Measurements from ENCODE around the gene SGK1.
"Not testable (repeated sequence)": the region's sequence is repeated elsewhere in the genome, so short reads cannot be mapped to it uniquely, and the experiment has no call there.

Gene SGK1

DNA sequence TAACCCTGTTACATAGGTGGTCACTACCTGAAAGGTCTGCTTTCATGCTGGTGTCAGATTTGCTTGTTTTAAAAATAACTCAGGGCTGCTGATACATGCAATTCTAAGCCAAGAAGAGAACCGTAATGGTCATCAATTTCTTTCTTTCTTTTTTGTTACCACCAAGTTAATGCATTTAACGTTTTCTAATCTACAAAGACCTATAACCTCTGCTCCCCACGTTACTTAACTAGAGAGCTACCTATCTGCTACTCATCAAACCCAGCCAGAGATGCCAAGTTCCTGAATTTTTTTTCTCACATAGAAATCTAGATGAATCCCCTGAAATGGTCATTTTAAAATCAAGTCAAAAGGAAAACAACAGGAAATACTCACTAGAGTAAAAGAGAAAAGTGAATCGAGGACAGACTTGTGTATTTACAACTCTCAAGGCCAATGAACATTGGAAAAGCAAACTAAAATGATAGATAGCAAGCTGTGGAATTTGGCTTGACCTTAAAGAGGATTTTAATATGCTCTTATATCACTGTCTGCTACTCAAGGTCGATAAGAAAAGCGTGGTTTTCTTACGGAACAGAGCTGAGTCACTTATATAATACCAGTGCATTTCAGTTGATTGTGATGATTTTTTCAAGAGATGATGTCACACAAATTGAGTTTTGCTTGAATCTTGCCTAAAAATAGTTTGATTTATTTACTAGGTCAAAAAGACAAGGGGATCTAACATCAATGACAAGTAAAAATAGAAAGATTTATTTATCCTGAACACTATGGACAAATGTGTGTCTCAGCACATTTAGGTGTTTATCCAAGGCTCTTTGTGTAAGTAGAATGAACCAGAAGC lies 67.9 kb downstream of the SGK1 start:
- no peak for DNase-seq

DNA sequence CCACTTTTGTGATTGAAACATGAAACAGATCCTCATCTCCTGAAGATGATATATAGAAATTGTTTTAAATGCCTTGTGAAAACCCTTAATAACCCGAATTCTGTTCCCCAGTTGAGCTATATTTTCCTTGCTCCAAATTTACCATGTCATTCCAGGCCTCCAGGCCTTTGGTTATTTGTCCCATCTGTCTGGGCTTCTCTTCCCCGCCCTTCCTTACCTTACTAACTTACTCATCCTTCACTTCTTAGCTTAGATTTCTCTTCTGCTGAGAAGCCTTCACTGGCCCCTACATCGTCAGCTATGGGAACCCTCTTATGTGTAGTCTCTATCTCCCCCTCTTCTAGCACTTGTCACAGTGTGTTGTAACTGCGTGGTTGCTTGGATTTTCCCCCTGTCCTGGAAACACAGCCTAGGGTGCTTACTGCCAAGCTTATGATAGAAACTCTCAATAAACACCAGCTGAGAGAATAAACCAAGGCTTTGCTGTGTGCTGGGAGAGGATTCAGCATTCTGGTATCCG lies 68.6 kb downstream of the SGK1 start:
- no peak for DNase-seq

DNA sequence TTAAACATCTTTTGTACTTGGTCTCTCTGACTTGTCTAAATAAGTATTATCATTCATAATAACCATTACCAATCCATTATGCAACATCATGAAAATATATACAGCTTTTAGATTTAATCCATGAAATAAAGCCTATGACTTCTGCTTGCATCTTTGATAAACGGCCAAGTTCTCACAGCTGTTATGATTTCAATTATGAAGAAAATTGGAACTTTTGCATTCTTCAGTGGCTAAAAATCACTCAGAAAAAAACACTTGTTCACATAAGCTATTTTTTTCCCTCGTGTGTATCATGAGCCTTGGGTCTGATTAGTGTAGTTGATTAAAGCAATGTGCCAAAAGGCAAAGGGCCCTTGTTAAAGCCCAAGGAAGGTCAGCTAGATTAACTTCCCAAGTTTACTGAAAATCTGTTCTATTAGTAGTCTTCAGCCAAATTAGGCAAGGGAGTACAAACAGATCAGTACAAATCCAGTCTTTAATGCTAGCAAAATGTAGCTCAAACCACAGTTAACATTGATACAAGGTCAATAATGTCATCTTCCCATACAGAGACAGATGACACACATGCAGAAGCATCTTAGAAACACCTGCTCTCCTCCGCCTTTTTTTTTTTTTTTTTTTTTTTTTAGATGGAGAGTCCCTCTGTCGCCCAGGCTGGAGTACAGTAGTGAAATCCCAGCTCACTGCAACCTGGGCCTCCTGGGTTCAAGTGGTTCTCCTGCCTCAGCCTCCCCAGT lies 69.9 kb downstream of the SGK1 start:
- DNase-seq = no peak

DNA sequence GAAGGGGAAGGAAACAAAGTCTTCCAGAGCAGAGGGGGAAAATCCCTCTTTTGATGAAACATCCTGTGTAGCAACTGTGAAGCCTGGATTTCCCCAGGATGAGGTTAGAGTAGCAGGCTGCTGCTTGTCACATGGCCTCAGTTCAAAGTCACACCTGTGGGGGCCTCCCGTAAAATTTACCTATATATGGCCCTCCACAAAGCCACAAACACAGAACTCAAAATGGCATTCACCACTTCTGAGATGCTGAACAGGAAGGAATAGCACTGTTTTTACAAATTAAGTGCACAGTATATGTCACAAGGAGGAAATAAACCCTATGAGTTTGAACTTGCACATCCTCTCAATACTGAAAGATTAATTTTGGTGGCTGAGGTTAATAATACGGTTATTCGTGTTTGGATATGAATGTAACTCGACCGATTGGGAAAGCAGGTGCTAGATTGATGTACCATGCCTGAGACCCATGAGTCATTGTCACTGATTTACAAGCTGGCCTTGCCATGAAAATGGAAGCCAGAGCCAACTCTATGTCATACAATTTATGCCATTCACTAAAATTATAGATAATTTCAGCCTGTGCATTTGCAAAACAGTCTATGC lies 70.6 kb downstream of the SGK1 start:
- DNase-seq = no peak

DNA sequence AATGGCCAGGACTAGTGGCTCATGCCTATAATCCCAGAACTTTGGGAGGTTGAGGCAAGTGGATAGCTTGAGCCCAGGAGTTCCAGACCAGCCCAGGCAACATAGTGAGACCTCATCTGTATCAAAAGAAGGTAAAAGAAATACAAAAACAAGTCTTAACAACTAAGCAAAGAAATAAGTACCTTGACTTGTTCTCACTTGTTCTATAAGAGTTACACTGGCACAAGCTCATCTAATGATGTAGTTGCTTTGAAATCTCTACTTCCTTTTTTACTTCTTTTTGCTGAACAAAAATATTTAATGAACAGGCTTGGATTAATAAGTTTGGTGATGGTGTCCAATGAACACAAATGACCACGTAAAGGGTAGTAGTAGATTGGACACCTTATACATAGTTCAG lies 72.2 kb downstream of the SGK1 start:
- DNase-seq = no peak

DNA sequence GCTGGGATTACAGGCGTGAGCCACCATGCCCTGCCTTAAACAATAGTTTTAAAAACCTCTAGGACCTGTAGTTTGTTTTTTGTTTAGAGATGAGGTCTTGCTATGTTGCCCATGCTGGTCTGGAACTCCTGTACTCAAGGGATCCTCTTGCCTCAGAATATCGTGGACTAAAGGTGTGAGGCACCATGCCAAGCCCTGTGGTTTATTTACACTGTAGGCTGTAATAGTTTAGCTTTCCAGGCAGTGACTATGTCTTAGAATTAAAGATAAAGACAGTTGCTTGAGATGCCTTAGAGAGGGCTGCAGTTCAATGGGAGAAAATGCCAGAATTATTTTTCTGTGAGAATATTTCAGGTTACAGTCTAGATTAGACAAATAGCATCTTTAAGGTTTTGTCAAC lies 72.9 kb downstream of the SGK1 start:
- DNase-seq = no peak

DNA sequence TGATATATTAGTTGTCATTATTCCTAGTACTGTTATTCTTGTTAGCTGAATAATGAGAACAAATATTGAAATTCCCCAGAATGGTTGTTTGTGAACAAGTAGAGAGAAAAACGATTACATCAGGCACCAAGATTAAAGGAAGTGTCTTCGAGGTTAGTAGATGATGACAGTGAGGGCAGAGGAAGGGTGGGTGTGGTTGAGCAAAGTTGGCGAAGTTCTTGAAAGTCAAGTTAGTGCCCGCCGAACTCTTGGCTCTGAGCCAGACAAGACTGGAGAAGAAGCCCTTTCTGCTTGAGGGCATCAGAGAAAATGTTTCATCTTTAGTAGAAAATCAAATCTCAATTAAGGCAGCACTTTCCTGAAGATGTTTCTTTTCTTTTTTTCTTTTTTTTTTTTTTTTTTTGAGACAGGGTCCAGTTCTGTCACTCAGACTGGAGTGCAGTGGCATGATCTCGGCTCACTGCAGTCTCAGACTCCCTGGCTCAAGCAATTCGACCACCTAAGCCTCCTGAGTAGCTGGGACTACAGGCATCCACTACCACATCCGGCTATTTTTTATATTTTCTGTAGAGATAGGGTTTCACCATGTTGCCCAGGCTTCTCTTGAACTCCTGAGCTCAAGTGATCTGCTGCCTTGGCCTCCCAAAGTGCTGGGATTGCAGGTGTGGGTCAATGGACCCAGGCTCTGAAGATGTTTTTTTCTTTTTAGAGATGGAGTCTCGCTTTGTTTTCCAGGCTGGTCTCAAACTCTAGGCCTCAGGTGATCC lies 77.1 kb downstream of the SGK1 start:
- DNase-seq = no peak

DNA sequence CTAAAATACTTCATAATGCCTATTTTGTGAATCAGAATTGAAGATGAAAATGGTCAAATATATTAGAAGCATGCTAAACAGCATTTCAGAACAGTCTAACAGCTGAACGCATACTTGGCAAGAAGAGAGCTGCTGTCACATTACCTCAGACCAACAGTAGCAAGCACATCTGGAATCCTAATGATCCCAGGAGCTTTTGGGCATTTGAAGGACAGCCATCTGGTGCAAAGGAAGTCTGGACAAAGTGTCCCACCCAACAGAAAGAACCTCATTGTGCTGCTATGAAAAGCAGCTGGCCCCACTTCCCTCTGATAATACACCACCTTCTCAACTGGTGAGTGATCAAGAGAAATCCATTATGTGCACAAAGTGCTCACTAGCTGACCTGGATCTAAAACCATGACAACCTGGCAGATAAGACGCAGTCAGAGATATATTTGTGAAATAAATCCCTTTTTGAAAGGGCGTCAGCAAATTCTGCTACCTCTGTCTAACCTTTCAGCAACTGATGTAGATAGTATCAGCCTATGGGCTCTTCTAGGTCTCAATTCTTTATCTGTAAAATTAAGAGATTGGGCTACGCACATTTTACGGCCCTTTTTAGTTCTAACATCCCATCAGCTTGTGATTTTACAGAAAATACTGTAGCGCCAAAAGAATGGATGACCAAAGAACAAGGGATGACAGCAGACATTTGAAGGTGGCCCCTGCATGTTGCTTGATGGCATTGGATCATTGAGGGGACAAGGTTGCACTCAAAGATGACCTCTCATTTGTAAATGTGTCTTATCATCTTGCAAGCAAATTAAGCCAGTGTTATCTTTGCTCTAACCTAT lies 78.7 kb downstream of the SGK1 start:
- no peak for DNase-seq

DNA sequence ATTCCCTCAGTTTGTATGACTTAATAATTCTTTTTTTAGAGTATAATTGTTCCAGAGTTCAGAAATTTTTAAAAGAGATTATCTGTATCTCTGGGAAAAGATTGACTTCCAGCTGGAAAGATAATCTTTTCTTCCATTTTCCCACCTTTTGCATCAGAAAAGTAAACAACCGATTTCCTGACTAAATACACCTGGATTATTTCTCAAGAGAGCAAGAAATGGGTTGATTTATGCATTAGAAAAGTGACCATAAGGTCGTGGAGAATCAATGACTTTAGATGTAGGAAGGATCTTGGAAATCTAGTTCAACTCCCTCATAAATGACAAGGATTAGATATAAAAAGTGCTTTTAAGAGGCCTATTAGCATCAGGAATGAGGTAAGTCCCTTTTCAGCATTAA lies 79.9 kb downstream of the SGK1 start:
- no peak for DNase-seq

DNA sequence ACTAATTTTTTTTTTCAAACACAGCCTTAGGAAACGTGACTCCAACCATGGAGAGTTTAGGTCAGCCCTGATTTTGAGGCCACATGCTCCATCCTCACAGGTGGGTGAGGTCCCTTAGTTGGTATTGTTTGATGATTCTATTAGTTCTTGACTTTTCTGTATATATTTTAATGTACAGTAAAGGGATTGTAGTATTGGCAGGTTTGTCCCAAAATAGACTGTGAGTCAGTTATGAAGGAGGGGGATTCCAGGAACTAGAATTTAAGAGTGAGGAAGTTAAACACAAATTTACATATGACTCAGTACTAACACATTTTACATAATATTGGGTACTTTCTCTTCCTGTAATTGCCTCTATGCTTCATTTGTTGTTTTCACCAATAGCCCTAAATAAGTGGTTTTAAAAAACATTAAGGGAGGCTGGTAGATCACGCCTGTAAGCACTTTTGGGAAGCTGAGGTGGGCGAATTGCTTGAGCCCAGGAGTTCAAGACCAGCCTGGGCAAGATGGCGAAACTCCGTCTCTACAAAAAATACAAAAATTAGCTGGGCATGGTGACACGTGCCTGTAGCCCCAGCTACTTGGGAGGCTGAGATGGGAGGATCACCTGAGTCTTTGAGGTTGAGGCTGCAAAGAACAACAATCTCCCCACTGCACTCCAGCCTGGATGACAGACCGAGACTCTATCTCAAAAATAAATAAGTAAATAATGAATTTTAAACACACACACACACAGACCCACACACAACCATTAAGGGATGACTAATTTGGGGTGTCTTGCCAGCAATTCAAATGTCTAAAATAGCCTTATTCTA lies 81.8 kb downstream of the SGK1 start:
- DNase-seq = no peak

DNA sequence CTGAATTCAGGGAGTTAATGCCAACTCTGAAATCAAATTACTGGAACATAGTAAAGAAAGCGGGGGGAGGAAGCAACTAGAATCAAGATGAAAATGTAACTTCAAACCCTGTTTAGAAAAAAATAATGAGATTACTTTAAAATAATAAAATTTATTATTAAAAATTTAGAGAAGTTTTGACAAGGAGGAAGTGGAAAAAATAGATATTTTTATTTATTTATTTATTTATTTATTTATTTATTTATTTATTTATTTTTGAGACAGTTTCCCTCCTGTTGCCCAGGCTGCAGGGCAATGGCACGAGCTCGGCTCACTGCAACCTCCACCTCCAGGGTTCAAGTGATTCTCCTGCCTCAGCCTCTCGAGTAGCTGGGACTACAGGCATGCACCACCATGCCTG lies 82.6 kb downstream of the SGK1 start:
- not testable (repeated sequence) for DNase-seq

DNA sequence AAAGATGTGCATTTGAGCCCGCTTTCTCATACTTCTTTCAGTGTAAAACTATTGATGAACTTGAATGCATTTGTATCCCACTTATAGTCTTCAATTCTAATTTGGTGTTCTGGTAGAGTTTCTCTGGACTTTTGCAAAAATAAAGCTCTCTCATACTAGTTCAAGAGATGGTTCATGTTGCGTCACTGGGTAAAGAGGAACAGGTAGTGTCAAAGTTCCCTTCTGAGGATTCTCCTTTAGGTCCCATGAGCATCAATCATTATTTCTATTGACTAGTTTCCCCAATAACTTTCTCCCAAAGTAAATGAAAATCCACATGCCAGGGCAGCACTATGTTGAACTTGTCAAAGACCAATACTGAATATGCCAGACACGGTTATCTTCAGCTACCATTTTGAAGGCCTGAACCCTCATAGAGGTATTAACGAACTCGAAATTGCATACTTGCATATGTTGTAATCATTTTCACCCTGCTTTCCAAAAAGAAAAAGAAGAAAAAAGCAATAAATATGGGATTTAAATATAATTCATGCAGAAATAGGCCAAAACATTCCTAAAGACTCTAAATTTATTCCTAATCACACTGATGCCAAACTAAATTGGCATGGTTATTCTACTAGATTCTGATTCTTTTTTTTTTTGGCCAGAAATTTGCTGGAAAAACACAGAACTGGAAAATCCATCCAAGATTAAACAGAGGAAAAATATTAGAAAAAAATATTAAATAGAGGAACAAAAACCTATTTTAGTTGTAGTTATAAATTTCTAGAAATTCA lies 84.5 kb downstream of the SGK1 start:
- no peak for DNase-seq

DNA sequence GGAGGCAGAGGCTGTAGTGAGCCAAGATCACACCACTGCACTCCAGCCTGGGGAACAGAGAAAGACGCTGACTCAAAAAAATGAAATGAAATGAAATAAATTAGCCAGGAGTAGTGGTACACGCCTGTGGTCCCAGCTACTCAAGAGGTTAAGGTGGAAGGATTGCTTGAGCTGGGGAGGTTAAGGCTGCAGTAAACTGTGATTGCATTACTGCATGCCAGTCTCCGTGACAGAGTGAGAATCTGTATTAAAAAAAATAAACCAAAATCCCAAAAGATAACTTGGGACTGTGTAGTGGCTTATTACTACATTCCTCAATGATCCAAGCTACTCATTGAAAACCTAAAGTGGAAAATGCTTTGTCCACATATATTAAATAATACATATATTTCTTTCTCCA lies 87.0 kb downstream of the SGK1 start:
- DNase-seq = no peak

DNA sequence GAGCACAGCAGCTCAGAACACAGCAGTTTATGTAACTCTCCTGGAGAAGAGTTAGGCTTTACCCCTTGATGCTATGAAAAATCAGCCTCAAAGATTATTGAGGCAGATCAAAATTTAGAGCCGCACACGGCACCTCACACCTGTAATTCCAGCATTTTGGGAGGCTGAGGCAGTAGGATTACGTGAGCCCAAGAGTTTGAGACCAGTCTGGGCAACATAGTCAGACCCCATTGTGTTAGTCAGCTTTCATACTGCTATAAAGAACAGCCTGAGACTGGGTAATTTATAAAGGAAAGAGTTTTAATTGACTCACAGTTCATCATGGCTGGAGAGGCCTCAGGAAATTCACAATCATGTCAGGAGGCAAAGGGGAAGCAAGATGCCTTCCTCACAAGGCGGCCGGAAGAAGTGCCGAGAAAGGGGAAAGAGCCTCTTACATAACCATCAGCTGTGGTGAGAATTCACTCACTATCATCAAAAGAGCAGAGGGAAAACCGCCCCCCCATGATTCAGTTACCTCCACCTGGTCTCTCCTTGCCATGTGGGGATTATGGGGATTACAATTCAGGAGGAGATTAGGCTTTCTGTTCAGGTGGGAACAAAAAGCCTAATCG lies 87.7 kb downstream of the SGK1 start:
- DNase-seq = no peak

DNA sequence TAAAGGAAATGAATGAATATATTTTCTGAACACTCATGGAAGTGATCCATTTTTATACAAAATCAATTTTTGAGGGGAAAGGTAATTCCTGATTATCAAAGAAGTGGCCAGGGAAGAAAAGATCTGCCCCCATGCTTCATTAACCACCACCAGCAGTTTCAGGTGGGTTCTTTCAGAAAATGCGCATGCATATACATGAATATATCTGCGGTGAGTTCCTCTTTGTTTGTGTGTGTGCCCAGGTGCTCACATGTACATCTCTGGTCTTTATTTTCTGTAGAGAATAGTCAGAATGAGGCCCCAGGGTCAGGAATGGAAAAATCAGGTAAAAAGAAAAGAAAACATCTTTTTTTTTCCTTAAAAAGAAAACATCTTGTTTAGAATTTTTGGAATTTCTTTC lies 88.4 kb downstream of the SGK1 start:
- DNase-seq = no peak

DNA sequence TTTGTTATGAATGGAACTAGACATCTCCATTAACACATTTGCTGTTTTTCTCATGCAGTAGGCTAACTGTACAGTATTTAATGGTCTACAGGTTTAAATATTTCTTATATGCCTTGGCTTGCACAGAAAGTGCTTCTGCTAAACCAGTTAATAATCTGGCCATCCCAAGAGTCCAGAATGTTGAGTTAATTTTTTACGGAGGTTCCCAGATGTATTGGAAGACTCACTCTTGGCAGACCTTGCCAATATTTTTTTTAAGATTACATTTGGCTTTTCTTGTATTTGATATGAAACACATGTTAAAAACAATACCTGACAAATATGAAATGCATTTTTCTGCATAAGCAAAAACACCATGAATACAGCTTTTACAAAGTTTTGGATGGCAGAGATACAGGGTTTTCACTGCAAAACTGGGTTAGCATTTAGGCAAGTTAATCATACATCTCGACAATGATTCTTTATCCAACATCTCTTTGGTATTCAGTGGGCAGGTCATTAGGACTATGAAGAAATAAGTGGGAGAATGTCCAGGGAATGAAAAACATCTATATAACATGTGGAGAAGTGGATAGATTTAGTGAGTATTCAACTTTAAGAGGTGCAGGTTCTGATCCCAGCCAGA lies 94.0 kb downstream of the SGK1 start:
- no peak for DNase-seq

DNA sequence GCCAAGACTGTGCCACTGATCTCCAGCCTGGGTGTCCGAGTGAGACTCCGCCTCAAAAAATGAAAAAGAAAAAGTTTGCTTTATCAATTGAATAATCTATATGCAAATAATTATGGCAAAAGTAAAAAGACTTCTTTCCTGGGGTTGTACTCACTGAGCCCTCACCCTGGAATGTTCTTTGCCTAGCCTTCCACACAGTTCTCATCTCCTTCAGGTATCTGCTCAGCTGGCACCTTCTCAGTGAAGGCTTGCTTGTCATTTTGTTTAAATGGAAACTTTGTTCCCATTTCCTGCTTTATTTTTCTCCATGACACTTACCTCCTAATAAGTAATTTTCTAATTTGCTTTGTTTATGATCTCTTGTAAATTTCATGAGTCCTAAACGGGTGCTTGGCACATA lies 96.7 kb downstream of the SGK1 start:
- no peak for DNase-seq

DNA sequence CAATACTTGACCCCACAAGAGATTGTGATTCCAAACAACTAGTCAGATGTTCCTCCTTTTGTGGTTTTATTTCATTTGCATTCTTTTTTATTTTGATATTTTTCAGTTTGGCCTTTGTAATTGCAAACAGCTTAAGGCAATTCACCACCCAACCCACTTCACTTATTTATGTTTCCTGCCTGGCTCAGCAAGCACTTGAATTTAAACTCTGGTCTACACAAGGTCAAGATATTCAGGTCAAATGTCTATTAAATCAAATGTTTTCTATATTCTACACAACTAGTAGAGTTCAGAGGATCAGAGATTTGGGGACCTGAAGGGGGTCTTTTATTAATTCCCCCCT lies 100.1 kb downstream of the SGK1 start:
- DNase-seq = no peak

DNA sequence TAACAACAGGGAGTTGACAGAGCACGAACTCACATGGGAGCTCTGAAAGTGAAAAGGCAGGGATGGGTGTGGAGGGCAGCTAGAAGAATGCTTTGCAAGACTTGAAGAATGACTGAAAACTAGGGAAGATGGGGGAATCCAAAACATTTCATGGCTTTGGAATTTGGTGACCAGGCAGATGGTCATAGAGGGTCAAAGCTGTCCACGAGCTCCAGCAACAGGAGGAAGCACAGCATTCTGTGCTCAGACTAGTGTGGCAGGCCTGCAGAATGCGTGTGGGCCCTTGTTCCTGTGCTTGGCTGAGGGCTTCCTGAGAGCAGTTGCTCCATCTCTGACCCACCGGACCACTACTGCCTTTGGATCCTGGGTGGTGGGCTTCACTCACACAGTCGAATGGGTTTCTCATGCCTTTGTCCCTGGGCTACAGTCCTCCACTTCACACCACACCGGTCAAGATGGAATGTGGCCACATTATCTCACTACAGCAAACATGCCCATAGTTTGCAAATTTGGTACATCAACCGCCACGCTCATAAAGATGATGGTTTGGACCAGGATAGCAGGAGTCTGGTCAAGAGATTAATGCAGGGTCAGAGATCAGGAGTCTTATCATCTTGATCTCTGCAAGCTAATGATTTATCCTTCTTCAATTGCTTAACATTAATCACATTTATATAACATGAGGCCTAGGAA lies 100.7 kb downstream of the SGK1 start:
- DNase-seq = no peak
